Urinary bladder (tissue), 4 donors: ENCODE measurements around the gene PIEZO2. TPM values are rescaled to one million over a fixed set of nuclear protein-coding genes. Genes with fewer than 3 reads are reported as not detected.
"Not testable (repeated sequence)": the region's sequence is repeated elsewhere in the genome, so short reads cannot be mapped to it uniquely, and the experiment has no call there.

ENCODE experiments used
- DNase-seq: peaks from one replicate; pipeline ENCODE4 v3.0.0-alpha.2; 2015; ENCODE audit errors: extremely low spot score
- H3K27ac ChIP-seq: one replicate; pipeline ENCODE4 v1.5.1; 2013; ENCODE audit warnings: low read depth, mild to moderate bottlenecking, moderate library complexity
- H3K36me3 ChIP-seq: one replicate; pipeline ENCODE4 v1.6.1; 2013; ENCODE audit warnings: mild to moderate bottlenecking, moderate library complexity; ENCODE audit not compliant: insufficient read depth
- H3K4me1 ChIP-seq: one replicate; pipeline ENCODE4 v1.6.1; 2013; ENCODE audit warnings: mild to moderate bottlenecking, moderate library complexity; ENCODE audit not compliant: insufficient read depth
- H3K4me3 ChIP-seq: one replicate; pipeline ENCODE4 v1.5.1; 2013; ENCODE audit warnings: low read depth, low read length
- WGBS: extraction: QIAGEN DNeasy Blood & Tissue Kit; methylation state at CpG from one replicate; pipeline ENCODE4 v1.1.7; 2013; 5-methylcytosine and 5-hydroxymethylcytosine counted together
- polyA plus RNA-seq: library from polyadenylated mRNA; stranded (reverse); fragments of 200-250 nt; gene quantifications from one replicate; pipeline ENCODE4 v1.2.3, GENCODE V29; 2013
- total RNA-seq: library from RNA; depleted of rRNA; stranded (reverse); fragments of >200 nt; gene quantifications from one replicate; pipeline ENCODE4 v1.2.3, GENCODE V29; 2014
- donor health status: healthy with polysubstance abuse.
- donor health status: healthy.

PIEZO2 gene
- total and polyA plus RNA-seq, 2 donors: 5.9 to 78.1 TPM

DNA sequence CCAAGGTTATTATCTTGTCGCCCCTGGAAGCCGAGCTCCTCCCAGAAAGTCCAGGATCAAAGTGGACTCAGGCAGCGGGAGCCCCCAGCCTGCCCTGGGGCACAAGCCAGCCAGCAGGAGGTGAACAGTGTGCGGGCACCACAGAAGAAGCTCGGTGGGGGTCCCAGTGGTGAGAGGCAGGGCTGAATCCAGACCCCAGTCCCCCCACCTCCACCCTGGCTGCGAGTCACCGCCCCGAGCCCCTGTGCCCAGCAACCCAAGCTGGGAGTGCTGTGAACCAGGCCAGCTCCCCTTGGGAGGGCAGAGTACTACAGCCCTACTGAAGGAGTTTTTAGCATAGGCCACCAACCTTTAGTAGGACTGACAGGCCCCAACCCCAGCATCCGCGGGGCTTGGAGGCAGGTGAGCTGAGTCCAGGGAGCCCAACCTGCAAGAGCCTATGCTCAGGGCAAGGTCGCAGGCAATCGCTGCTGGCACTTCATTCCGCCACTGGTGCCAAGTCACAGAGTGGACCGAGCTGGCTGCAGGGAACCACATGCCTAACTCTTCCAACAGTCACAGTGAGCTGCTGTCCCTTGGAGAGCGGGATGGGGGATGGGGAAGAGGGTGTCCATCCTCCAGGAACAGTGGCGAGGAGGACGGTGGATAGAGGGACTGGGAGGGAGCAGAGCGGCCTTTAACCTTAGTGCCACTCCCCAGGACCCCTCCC lies 3.0 kb downstream of the PIEZO2 start:
- Histone ChIP-seq H3K4me1 (no peaks in the 10 kb centered on the region), H3K36me3 (no peaks in the 10 kb centered on the region), H3K4me3 (no peak overlapping the region), H3K27ac (no peak overlapping the region)
- 73% methylated on average over 18 of the region's 18 CpGs for WGBS
- no peak for DNase-seq

- no peak for DNase-seq
Measured at GRCh38 chr18:11145413-11146191, 3.8 kb downstream of the PIEZO2 start.

DNA sequence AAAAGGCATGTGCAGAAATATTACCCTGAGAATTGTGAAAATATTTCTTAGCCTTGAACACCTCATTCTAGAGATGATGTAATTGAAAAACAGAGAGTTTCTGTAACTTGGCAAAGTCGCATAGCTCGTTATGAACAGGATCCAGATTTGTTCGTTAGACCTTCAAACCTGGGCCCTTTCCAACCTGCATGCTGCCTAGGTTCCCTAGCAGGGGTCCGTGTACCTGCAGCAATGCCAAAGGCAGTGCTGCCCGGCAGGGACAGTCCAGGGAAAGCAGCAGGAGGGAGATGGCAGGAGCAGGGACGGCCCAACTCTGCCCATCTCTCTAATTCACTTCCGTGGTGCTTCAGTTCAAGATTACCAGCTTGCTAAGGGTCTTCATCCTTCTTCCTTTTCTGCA lies 12.0 kb downstream of the PIEZO2 start:
- H3K27ac ChIP-seq: no peak overlapping the region
- 78% methylated on average over 7 of the region's 7 CpGs for WGBS
- no peaks in the 10 kb centered on the region for H3K4me1 ChIP-seq
- no peak overlapping the region for H3K4me3 ChIP-seq
- H3K36me3 ChIP-seq: no peaks in the 10 kb centered on the region
- DNase-seq: no peak

More at GRCh38 chr18:11145413-11146191, 3.8 kb downstream of the PIEZO2 start:
- no peaks in the 10 kb centered on the region for H3K4me1 ChIP-seq
- no peaks in the 10 kb centered on the region for H3K36me3 ChIP-seq
- H3K27ac ChIP-seq: no peak overlapping the region
- WGBS: 82% methylated on average over 4 of the region's 4 CpGs
- H3K4me3 ChIP-seq: no peak overlapping the region

DNA sequence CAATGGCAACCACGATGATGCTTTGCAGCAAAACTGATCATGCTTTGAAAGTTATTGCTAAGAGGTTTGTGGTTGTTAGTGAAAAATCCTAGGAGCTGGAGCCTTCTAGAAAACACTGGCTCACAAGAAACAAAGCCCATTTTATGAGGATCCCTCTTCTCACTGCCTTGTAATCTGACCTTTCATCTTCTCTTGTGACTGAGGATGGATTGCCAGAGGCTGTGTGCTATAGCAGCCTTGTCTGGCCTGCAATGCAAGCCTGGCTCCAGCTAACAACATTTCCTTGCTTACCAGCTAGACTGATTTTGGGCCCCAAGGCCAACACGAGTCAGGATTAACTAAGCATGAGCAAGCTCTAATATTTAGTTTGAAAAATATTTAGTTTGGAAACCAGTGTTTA lies 13.1 kb downstream of the PIEZO2 start:
- Histone ChIP-seq H3K4me3 (no peak overlapping the region), H3K4me1 (no peaks in the 10 kb centered on the region), H3K36me3 (no peaks in the 10 kb centered on the region), H3K27ac (no peak overlapping the region)
- WGBS: 22% methylated on average over 2 of the region's 2 CpGs
- no peak for DNase-seq

DNA sequence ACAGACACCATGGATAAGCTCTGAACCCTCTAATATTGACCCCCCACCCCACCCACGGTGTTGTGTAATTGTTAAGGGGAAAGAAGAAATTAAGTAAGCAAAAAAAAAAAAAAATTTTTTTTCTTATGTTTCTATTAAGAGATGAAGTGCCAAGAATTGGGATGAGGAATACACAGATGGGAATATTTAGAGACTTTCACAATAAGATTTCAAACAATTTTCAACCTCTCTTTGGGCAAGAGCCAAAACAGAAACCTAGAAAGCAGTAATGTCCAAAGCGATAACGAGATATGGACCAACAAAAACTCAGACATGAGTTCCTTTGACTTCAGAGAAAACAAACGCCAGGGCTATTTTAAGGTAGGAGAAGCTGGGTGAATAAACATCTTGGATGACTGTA lies 14.4 kb downstream of the PIEZO2 start:
- WGBS: 66% methylated on average over 4 of the region's 4 CpGs
- DNase-seq: no peak
- Histone ChIP-seq H3K27ac (no peak overlapping the region), H3K36me3 (no peaks in the 10 kb centered on the region), H3K4me1 (no peaks in the 10 kb centered on the region), H3K4me3 (no peak overlapping the region)

GRCh38 chr18:11129059-11129458 lies 20.3 kb downstream of the PIEZO2 start:
- H3K4me3 ChIP-seq, DNase-seq, H3K36me3 ChIP-seq, H3K27ac ChIP-seq, H3K4me1 ChIP-seq: not testable (repeated sequence)
- WGBS: 96% methylated on average over 5 of the region's 5 CpGs

DNA sequence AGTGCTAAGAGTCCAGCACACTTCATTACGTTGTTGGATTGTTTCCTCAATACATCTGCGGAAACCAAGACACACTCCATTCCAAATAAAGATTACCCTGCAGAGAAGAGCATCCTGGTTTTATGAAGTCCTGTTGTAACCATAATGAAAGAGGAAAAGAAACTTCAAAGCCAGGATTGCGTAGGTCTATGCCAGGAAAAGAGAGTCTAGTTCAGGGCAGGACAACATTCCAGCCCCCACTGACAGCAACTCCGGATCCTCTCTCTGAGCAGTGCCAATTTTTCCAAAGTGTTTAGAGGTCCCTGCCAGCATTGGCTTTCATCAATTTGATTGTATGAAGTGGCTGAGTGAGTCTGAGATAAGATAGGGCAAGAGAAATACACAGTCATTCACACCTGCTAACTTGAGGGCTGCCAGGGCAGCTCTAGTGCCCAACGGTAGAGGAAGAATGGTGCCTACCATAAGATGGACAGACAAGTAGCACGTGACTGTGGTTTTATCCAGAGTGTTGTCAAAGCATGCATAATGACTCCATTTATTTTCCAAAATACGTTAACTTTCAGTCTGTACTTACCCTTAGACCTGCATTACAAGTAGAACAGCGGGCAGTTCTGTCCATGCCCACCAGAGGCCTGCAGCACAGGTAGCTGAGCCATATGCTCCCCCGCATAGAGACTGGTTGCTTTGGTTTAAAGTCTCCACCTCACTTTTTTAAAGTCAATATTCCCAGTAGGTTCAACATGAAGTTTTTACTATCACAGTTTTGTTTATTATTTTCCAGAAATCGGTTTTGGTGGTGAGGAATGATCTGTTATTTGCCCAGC lies 23.7 kb downstream of the PIEZO2 start:
- WGBS: 47% methylated on average over 10 of the region's 10 CpGs
- no peak for DNase-seq
- Histone ChIP-seq H3K4me3 (no peak overlapping the region), H3K4me1 (no peaks in the 10 kb centered on the region), H3K27ac (no peak overlapping the region), H3K36me3 (no peaks in the 10 kb centered on the region)

GRCh38 chr18:11124054-11124453 lies 25.3 kb downstream of the PIEZO2 start:
- no peaks in the 10 kb centered on the region for H3K36me3 ChIP-seq
- no peak for DNase-seq
- 77% methylated on average over 1 of the region's 1 CpG for WGBS
- no peak overlapping the region for H3K4me3 ChIP-seq
- no peak overlapping the region for H3K27ac ChIP-seq
- H3K4me1 ChIP-seq: no peaks in the 10 kb centered on the region

- no peak for DNase-seq
- H3K27ac ChIP-seq: no peak overlapping the region
- WGBS: 26% methylated on average over 2 of the region's 2 CpGs
- no peak overlapping the region for H3K4me3 ChIP-seq
- H3K4me1 ChIP-seq: no peaks in the 10 kb centered on the region
- no peaks in the 10 kb centered on the region for H3K36me3 ChIP-seq
Measured at GRCh38 chr18:11121443-11121849, 27.9 kb downstream of the PIEZO2 start.

DNA sequence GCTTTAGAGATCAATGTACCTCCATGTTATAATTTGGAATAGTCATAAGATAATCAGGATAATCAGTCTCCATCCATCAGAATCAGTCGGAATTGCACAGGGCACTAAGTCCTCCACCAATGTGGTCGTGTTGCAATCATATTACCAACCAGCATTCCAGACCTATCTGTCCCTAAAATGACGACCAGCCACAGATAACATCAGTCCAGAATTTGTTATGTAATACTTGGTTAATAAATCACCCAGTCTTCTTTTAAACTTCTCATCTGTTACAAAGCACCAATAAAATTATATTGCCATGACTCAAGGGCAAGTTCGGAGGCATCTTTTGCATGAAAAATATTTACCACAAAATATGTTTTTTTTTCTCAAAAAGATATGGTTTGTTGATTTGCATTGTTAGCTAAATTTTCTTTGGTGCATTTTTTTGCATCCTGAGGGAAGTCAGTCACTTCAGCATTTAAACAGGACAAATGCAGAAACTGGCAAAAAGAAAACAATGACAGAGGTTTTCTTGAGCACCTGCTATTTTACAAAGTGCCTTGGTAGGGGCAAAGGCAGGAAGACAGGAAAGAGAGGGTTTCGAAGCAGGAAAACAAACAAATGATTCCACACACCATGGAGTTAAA lies 29.3 kb downstream of the PIEZO2 start:
- H3K4me3 ChIP-seq: no peak overlapping the region
- H3K36me3 ChIP-seq: no peaks in the 10 kb centered on the region
- 29% methylated on average over 5 of the region's 5 CpGs for WGBS
- DNase-seq: no peak
- H3K4me1 ChIP-seq: no peaks in the 10 kb centered on the region
- H3K27ac ChIP-seq: no peak overlapping the region

- Histone ChIP-seq H3K4me3 (no peak overlapping the region), H3K27ac (no peak overlapping the region), H3K4me1 (no peaks in the 10 kb centered on the region), H3K36me3 (no peaks in the 10 kb centered on the region)
- no peak for DNase-seq
- WGBS: 29% methylated on average over 4 of the region's 4 CpGs
Measured at GRCh38 chr18:11119550-11119949, 29.8 kb downstream of the PIEZO2 start.

DNA sequence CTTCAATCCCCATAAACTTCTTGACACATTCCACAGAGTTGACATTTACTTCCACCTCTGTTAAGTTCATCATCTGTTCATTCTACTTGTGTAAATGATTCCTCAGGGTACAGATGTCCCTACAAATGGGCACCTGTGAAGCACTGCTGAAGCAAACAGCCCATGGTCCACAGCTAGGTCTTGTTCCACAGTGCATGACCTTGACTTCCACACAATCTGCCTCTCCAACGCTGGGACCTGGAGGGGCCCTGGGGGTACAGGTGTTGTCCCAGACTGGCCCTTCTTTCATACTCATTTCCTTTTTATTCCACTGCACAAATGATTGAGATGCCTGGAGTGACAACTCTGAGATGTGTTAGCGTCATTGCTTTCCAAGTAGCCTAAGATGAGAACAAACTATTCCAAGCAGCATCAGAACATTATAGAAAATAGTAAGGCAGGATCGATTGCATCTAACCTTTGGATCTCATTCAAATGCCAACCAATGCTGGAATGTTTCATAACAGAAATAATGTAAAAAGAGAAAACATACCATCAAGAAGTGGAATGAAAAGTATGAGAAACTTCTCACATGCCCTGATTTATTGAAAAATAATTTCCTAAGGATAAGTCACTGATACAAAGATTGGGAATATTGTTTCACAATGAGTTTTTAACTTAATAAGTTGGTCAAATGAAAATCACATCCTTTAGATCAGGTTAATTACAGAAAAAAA lies 31.2 kb downstream of the PIEZO2 start:
- H3K4me3 ChIP-seq: no peak overlapping the region
- 74% methylated on average over 3 of the region's 3 CpGs for WGBS
- H3K27ac ChIP-seq: no peak overlapping the region
- H3K4me1 ChIP-seq: no peaks in the 10 kb centered on the region
- no peak for DNase-seq
- no peaks in the 10 kb centered on the region for H3K36me3 ChIP-seq

GRCh38 chr18:11115276-11115675 lies 34.1 kb downstream of the PIEZO2 start:
- DNase-seq: no peak
- H3K4me3 ChIP-seq: no peak overlapping the region
- H3K36me3 ChIP-seq: no peaks in the 10 kb centered on the region
- no peak overlapping the region for H3K27ac ChIP-seq
- WGBS: 59% methylated on average over 1 of the region's 1 CpG
- H3K4me1 ChIP-seq: no peaks in the 10 kb centered on the region
